GM23248 (cell line): ENCODE data around the gene BRAT1. TPM values are rescaled to one million over a fixed set of nuclear protein-coding genes. Genes with fewer than 3 reads are reported as not detected.

Experiments
- DNase-seq: peaks from one replicate; pipeline ENCODE4 v3.0.0-alpha.2; 2015
- H2AFZ ChIP-seq: fragments of 200-600 bp; sonication (generic); 2 replicates; pipeline ENCODE4 v1.6.1; 2016; ENCODE audit warnings: antibody characterized with exemption
- H3F3A ChIP-seq: fragments of 200-600 bp; sonication (generic); 2 replicates; pipeline ENCODE4 v1.6.1; 2016; ENCODE audit warnings: mild to moderate bottlenecking, antibody characterized with exemption, mixed run types; ENCODE audit not compliant: insufficient read depth
- H3K27ac ChIP-seq: fragments of 200-600 bp; sonication (generic); 2 replicates; pipeline ENCODE4 v1.5.1; 2016; ENCODE audit warnings: mild to moderate bottlenecking
- H3K27me3 ChIP-seq: fragments of 200-600 bp; sonication (generic); replicated peaks from 2 replicates; pipeline ENCODE4 v1.6.1; 2016; ENCODE audit warnings: mild to moderate bottlenecking; ENCODE audit not compliant: insufficient read depth
- H3K36me3 ChIP-seq: fragments of 200-600 bp; sonication (generic); 2 replicates; pipeline ENCODE4 v1.6.1; 2016; ENCODE audit warnings: low read depth, mild to moderate bottlenecking
- H3K4me1 ChIP-seq: fragments of 200-600 bp; sonication (generic); 2 replicates; pipeline ENCODE4 v1.6.1; 2016; ENCODE audit warnings: mild to moderate bottlenecking; ENCODE audit not compliant: insufficient read depth
- H3K4me2 ChIP-seq: fragments of 200-600 bp; sonication (generic); one replicate; pipeline ENCODE4 v1.6.1; 2016; ENCODE audit warnings: mild to moderate bottlenecking; ENCODE audit not compliant: unreplicated experiment
- H3K4me3 ChIP-seq: fragments of 200-600 bp; sonication (generic); 2 replicates; pipeline ENCODE4 v1.5.1; 2016; ENCODE audit warnings: mild to moderate bottlenecking
- H3K79me2 ChIP-seq: fragments of 200-600 bp; sonication (generic); 2 replicates; pipeline ENCODE4 v1.6.1; 2016; ENCODE audit warnings: mild to moderate bottlenecking; ENCODE audit not compliant: insufficient read depth
- H3K9ac ChIP-seq: fragments of 200-600 bp; sonication (generic); 2 replicates; pipeline ENCODE4 v1.6.1; 2016; ENCODE audit warnings: mild to moderate bottlenecking
- H3K9me2 ChIP-seq: fragments of 200-600 bp; sonication (generic); 2 replicates; pipeline ENCODE4 v1.6.1; 2016; ENCODE audit warnings: mixed run types, mild to moderate bottlenecking, moderate library complexity; ENCODE audit not compliant: insufficient read depth
- H3K9me3 ChIP-seq: fragments of 200-600 bp; sonication (generic); one replicate; pipeline ENCODE4 v1.6.1; 2017; ENCODE audit warnings: low read depth
- H4K20me1 ChIP-seq: fragments of 200-600 bp; sonication (generic); 2 replicates; pipeline ENCODE4 v1.6.0; 2016; ENCODE audit not compliant: insufficient read depth
- EZH2 ChIP-seq: fragments of 200-600 bp; sonication (generic); IDR thresholded peaks from 2 replicates; pipeline ENCODE4 v1.6.1; 2018; ENCODE audit warnings: antibody characterized with exemption, mild to moderate bottlenecking; ENCODE audit not compliant: insufficient read depth, poor library complexity, severe bottlenecking
- EZH2phosphoT487 ChIP-seq: fragments of 200-600 bp; sonication (generic); IDR thresholded peaks from 2 replicates; pipeline ENCODE4 v1.6.1; 2018; ENCODE audit warnings: antibody characterized with exemption, moderate library complexity, mild to moderate bottlenecking, low read depth; ENCODE audit not compliant: insufficient read depth
- WGBS, 2 experiments: methylation state at CpG; one replicate each; pipeline ENCODE4 v1.1.6; 2015 to 2017; ENCODE audit warnings: low lambda C conversion rate in 2 of 2, low coverage in 1 of 2; ENCODE audit errors: missing lambda C conversion rate in 2 of 2; 5-methylcytosine and 5-hydroxymethylcytosine counted together
- in situ Hi-C: fragments of 300-500 bp; cut with MboI; formaldehyde crosslinking; loops from 2 replicates; pipeline ENCODE4 v1.15.0; 2020
- polyA plus RNA-seq: library from polyadenylated mRNA; unstranded; fragments of >200 nt; fragmentation: Nextera tagmentation; extraction: Ambion mirVana; gene quantifications from 2 replicates; pipeline ENCODE4 v1.2.1, GENCODE V29; 2016
- total RNA-seq: library from RNA; depleted of rRNA; stranded (reverse); fragments of >200 nt; shearing (Covaris generic); gene quantifications from 2 replicates; pipeline ENCODE4 v1.2.3, GENCODE V29; 2014

The BRAT1 gene
- total and polyA plus RNA-seq, 2 experiments from 2014 or later: 28.6 to 39.7 TPM

GRCh38 chr7:2586326-2587020 lies 31.1 kb upstream of the BRAT1 start:
- in situ Hi-C loops: no loop called here
- no peaks in the 10 kb centered on the region for H3K9me2 ChIP-seq
- H3K4me3 ChIP-seq: no peak overlapping the region
- H3K79me2 ChIP-seq: no peaks in the 10 kb centered on the region
- peaks cover 13% of the 10 kb centered on the region for H3K36me3 ChIP-seq
- H4K20me1 ChIP-seq: no peaks in the 10 kb centered on the region
- no peak overlapping the region for H2AFZ ChIP-seq
- no peak overlapping the region for H3K9ac ChIP-seq
- no peak overlapping the region for H3K27ac ChIP-seq
- H3K4me1 ChIP-seq: no peaks in the 10 kb centered on the region
- no peaks in the 10 kb centered on the region for H3K27me3 ChIP-seq
- no peaks in the 10 kb centered on the region for H3F3A ChIP-seq
- 91 to 94% methylated on average over 23 to 24 of the region's 24 CpGs for WGBS, 2 experiments
- no peak for DNase-seq
- H3K4me2 ChIP-seq: no peak overlapping the region
- no peaks in the 10 kb centered on the region for H3K9me3 ChIP-seq
- TF ChIP-seq EZH2 (no peak), EZH2phosphoT487 (no peak)

DNA sequence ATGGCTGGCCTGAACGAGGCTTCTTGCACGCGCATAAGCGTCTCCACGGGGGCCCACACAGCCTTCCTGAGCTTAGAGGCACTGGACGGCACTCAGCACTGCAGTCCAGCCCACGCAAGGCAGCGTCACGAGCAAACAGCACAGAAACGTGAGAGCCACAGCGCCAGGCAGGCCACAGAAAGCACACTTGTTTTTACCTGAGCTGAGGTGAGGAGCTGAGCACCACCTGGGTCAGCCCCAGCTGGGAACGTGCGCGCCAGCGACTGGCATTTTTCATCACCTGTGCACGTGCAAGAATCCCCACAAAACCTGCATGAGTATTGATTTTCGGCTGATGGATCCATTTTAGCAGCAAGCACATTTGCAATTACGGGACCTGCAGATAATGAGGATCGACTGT lies 30.1 kb upstream of the BRAT1 start:
- TF ChIP-seq EZH2phosphoT487: no peak
- no peak for TF ChIP-seq EZH2
- Histone ChIP-seq H3K9me2 (no peaks in the 10 kb centered on the region), H2AFZ (no peak overlapping the region), H3K9me3 (no peaks in the 10 kb centered on the region), H3K36me3 (peaks cover 13% of the 10 kb centered on the region), H3K4me3 (no peak overlapping the region), H3K4me2 (no peak overlapping the region), H3K27ac (no peak overlapping the region), H3K27me3 (no peaks in the 10 kb centered on the region), H3K9ac (no peak overlapping the region), H4K20me1 (no peaks in the 10 kb centered on the region), H3K79me2 (no peaks in the 10 kb centered on the region), H3F3A (no peaks in the 10 kb centered on the region), H3K4me1 (no peaks in the 10 kb centered on the region)
- DNase-seq: no peak
- in situ Hi-C loops: no loop called here
- 85 to 93% methylated on average over 18 to 19 of the region's 19 CpGs for WGBS, 2 experiments

GRCh38 chr7:2583798-2584580 lies 28.7 kb upstream of the BRAT1 start:
- Histone ChIP-seq H3K36me3 (peaks cover 13% of the 10 kb centered on the region), H3K27ac (no peak overlapping the region), H3K79me2 (no peaks in the 10 kb centered on the region), H3K9ac (no peak overlapping the region), H3K4me3 (no peak overlapping the region), H3K9me2 (no peaks in the 10 kb centered on the region), H3K4me2 (no peak overlapping the region), H3F3A (no peaks in the 10 kb centered on the region), H4K20me1 (no peaks in the 10 kb centered on the region), H2AFZ (no peak overlapping the region), H3K9me3 (no peaks in the 10 kb centered on the region), H3K4me1 (no peaks in the 10 kb centered on the region), H3K27me3 (no peaks in the 10 kb centered on the region)
- no peak for TF ChIP-seq EZH2phosphoT487
- TF ChIP-seq EZH2: no peak
- 91 to 92% methylated on average over 18 to 40 of the region's 54 CpGs for WGBS, 2 experiments
- in situ Hi-C loops: no loop called here
- no peak for DNase-seq

GRCh38 chr7:2582006-2582735 lies 26.8 kb upstream of the BRAT1 start:
- H2AFZ ChIP-seq: no peak overlapping the region
- TF ChIP-seq EZH2phosphoT487 (no peak), EZH2 (no peak)
- WGBS, 2 experiments: 86 to 90% methylated on average over 20 to 24 of the region's 24 CpGs

More at GRCh38 chr7:2582006-2582735, 26.8 kb upstream of the BRAT1 start:
- Histone ChIP-seq H3K36me3 (peaks cover 13% of the 10 kb centered on the region), H3K9ac (no peak overlapping the region), H3F3A (no peaks in the 10 kb centered on the region), H4K20me1 (no peaks in the 10 kb centered on the region), H3K79me2 (no peaks in the 10 kb centered on the region), H3K27ac (no peak overlapping the region), H3K4me3 (no peak overlapping the region), H3K9me2 (no peaks in the 10 kb centered on the region), H3K4me1 (no peaks in the 10 kb centered on the region), H3K9me3 (no peaks in the 10 kb centered on the region), H3K4me2 (no peak overlapping the region), H3K27me3 (no peaks in the 10 kb centered on the region)
- DNase-seq: no peak
- in situ Hi-C loops: no loop called here
